22Rv1 (cell line): ENCODE measurements around the gene GALNT1.

Experiments used
- CTCF ChIP-seq: fragments of 450-650 bp; IDR thresholded peaks from 2 replicates; pipeline ENCODE4 v1.5.1; 2017; ENCODE audit warnings: mild to moderate bottlenecking
- ZFX ChIP-seq: fragments of 450-650 bp; IDR thresholded peaks from 2 replicates; pipeline ENCODE4 v1.6.1; 2017; ENCODE audit warnings: antibody characterized with exemption, borderline replicate concordance

GRCh38 chr18:35671966-35672603 lies 90.5 kb downstream of the GALNT1 start:
- no peak for TF ChIP-seq CTCF
- TF ChIP-seq ZFX: no peak
